ENCODE measurements around the gene GLB1L2. TPM values are rescaled to one million over a fixed set of nuclear protein-coding genes. Genes with fewer than 3 reads are reported as not detected.

The GLB1L2 gene
- total RNA-seq, 2 donors from 2014 or later: 9.9 to 12.5 TPM

DNA sequence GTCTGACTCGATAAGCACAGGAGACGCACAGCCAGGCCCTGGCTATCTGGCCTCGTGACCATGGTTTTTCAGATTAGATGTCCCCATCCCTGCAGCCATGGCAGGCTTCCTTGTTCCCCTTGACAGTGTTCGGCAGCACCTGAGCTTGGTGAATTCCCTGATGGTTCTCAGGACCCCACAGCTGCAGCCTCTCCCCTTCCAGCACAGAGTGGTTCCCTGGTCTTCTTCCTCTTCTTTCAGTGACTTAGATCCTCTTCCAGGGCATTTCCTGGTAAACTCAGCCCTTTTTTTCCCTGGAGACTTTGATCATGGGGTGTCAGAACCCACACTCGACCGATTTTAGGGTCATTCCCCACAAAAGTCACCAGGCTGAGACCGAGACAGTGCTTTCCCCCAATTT, 41.1 kb upstream of the GLB1L2 start:
- 92 to 97% methylated on average over 4 to 7 of the region's 7 CpGs for WGBS, 2 experiments (ENCODE audit: insufficient coverage in 1 of 2, insufficient read length in 1 of 2)
- H3K9ac ChIP-seq (ENCODE audit: extremely low read depth, low read length, poor library complexity, severe bottlenecking): no peak overlapping the region
- Mint-ChIP-seq H3K4me1 (no peaks in the 10 kb centered on the region), H3K27me3 (ENCODE audit: insufficient read depth) (no peaks in the 10 kb centered on the region), H3K4me3 (no peak overlapping the region), H3K27ac (no peak overlapping the region), H3K9me3 (no peaks in the 10 kb centered on the region), H3K36me3 (ENCODE audit: low read depth) (no peaks in the 10 kb centered on the region)
- H3K27ac ChIP-seq (ENCODE audit: low read depth, low read length): no peak overlapping the region
- TF ChIP-seq, protein P1, sequence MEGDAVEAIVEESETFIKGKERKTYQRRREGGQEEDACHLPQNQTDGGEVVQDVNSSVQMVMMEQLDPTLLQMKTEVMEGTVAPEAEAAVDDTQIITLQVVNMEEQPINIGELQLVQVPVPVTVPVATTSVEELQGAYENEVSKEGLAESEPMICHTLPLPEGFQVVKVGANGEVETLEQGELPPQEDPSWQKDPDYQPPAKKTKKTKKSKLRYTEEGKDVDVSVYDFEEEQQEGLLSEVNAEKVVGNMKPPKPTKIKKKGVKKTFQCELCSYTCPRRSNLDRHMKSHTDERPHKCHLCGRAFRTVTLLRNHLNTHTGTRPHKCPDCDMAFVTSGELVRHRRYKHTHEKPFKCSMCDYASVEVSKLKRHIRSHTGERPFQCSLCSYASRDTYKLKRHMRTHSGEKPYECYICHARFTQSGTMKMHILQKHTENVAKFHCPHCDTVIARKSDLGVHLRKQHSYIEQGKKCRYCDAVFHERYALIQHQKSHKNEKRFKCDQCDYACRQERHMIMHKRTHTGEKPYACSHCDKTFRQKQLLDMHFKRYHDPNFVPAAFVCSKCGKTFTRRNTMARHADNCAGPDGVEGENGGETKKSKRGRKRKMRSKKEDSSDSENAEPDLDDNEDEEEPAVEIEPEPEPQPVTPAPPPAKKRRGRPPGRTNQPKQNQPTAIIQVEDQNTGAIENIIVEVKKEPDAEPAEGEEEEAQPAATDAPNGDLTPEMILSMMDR (conservative IDR thresholded peaks at IDR 0.05): no peak
- H3K27me3 ChIP-seq (ENCODE audit: control insufficient read depth, insufficient read depth, low read length, poor library complexity, severe bottlenecking): no peaks in the 10 kb centered on the region
- no peaks in the 10 kb centered on the region for H3K4me1 ChIP-seq (ENCODE audit: control insufficient read depth, insufficient read depth, low read length)
- no peaks in the 10 kb centered on the region for H3K9me3 ChIP-seq (ENCODE audit: control insufficient read depth, low read length)
- no peaks in the 10 kb centered on the region for H3K36me3 ChIP-seq (ENCODE audit: control insufficient read depth, insufficient read depth, low read length)
- DNase-seq: no peak
- H3K4me3 ChIP-seq (ENCODE audit: low read length): no peak overlapping the region

DNA sequence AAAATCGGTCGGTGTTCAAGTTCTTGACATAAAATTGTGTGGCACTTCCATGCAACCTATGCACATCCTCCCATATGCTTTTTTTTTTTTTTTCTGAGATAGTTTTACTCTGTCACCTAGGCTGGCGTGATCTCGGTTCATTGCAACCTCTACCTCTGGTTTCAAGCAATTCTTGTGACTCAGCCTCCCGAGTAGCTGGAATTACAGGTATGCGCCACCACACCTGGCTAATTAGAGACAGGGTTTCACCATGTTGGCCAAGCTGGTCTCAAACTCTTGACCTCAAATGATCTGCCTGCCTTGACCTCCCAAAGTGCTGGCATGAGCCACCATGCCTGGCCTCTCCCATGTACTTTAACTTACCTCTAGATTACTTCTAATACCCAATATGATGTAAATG, 40.6 kb upstream of the GLB1L2 start:
- no peak overlapping the region for H3K27ac ChIP-seq (ENCODE audit: low read depth, low read length)
- H3K4me1 ChIP-seq (ENCODE audit: control insufficient read depth, insufficient read depth, low read length): no peaks in the 10 kb centered on the region
- no peaks in the 10 kb centered on the region for H3K27me3 ChIP-seq (ENCODE audit: control insufficient read depth, insufficient read depth, low read length, poor library complexity, severe bottlenecking)
- TF ChIP-seq, protein P1 (conservative IDR thresholded peaks at IDR 0.05): no peak
- WGBS, 2 experiments (ENCODE audit: insufficient coverage in 1 of 2, insufficient read length in 1 of 2): 88 to 89% methylated on average over 6 of the region's 6 CpGs
- Mint-ChIP-seq H3K4me1 (no peaks in the 10 kb centered on the region), H3K36me3 (ENCODE audit: low read depth) (no peaks in the 10 kb centered on the region), H3K27ac (no peak overlapping the region), H3K4me3 (no peak overlapping the region), H3K27me3 (ENCODE audit: insufficient read depth) (no peaks in the 10 kb centered on the region), H3K9me3 (no peaks in the 10 kb centered on the region)
- H3K36me3 ChIP-seq (ENCODE audit: control insufficient read depth, insufficient read depth, low read length): no peaks in the 10 kb centered on the region
- H3K4me3 ChIP-seq (ENCODE audit: low read length): no peak overlapping the region
- DNase-seq: no peak
- H3K9ac ChIP-seq (ENCODE audit: extremely low read depth, low read length, poor library complexity, severe bottlenecking): no peak overlapping the region
- H3K9me3 ChIP-seq (ENCODE audit: control insufficient read depth, low read length): no peaks in the 10 kb centered on the region

DNA sequence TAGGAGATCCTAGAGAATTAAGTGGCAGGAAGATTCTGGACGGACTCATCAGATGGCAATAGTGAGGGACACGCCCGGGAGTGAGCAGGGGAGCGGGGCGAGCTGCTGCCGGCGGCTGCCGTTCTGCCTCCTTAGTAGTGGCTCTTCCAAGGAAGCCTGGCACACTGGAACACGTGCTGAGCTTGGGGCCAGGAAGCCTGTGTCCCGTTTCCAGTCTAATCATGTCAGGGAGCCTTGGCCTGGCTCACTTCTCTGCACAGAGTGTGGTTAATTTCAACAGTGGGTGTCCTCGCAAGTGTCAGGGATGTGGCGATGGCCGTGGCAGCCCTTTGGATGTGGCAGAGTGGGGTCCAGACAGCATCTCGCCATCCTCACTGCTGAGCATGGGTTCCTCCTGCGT, 39.1 kb upstream of the GLB1L2 start:
- Histone ChIP-seq H3K9ac (ENCODE audit: extremely low read depth, low read length, poor library complexity, severe bottlenecking) (no peak overlapping the region), H3K36me3 (ENCODE audit: control insufficient read depth, insufficient read depth, low read length) (no peaks in the 10 kb centered on the region), H3K4me3 (ENCODE audit: low read length) (no peak overlapping the region), H3K27me3 (ENCODE audit: control insufficient read depth, insufficient read depth, low read length, poor library complexity, severe bottlenecking) (no peaks in the 10 kb centered on the region), H3K27ac (ENCODE audit: low read depth, low read length) (no peak overlapping the region), H3K9me3 (ENCODE audit: control insufficient read depth, low read length) (no peaks in the 10 kb centered on the region), H3K4me1 (ENCODE audit: control insufficient read depth, insufficient read depth, low read length) (no peaks in the 10 kb centered on the region)
- no peak overlapping the region for H3K27ac Mint-ChIP-seq
- H3K4me1 Mint-ChIP-seq: no peaks in the 10 kb centered on the region
- no peak overlapping the region for H3K4me3 Mint-ChIP-seq
- WGBS, 2 experiments (ENCODE audit: insufficient coverage in 1 of 2, insufficient read length in 1 of 2): 88 to 90% methylated on average over 14 to 15 of the region's 15 CpGs
- H3K9me3 Mint-ChIP-seq: no peaks in the 10 kb centered on the region
- TF ChIP-seq, protein P1 (conservative IDR thresholded peaks at IDR 0.05): no peak
- H3K27me3 Mint-ChIP-seq (ENCODE audit: insufficient read depth): no peaks in the 10 kb centered on the region
- DNase-seq: no peak
- no peaks in the 10 kb centered on the region for H3K36me3 Mint-ChIP-seq (ENCODE audit: low read depth)
